ENCODE measurements around the gene TMSB15A. TPM values are rescaled to one million over a fixed set of nuclear protein-coding genes. Genes with fewer than 3 reads are reported as not detected.

Gene TMSB15A
- total and polyA plus RNA-seq, 2 donors (not counting 3 experiments of a cell fraction or from before 2014, with no cell fraction given): 6.7 to 17.2 TPM

- no peak overlapping the region for H3K27ac ChIP-seq (ENCODE audit: insufficient read depth, low read depth, low read length)
- no peaks in the 10 kb centered on the region for H4K20me1 ChIP-seq (replicated peaks; ENCODE audit: control insufficient read depth, extremely low read depth, insufficient read depth, low read length)
- no peaks in the 10 kb centered on the region for H3K79me2 ChIP-seq (ENCODE audit: control insufficient read depth, insufficient read depth, low read length)
- no peaks in the 10 kb centered on the region for H3K27me3 ChIP-seq (ENCODE audit: control insufficient read depth in 2 of 2, insufficient read depth in 2 of 2, low read length in 2 of 2)
- no peak overlapping the region for H3K4me3 ChIP-seq (replicated peaks in 1 of 3; ENCODE audit: insufficient read depth in 1 of 3, low read depth in 1 of 3, low read length in 3 of 3)
- TF ChIP-seq JUN (IDR thresholded peaks at IDR 0.05; ENCODE audit: borderline replicate concordance, insufficient read depth, insufficient read length, low read depth): no peak
- no peak for TF ChIP-seq MYC (IDR thresholded peaks at IDR 0.05; ENCODE audit: low read depth, low read length)
- TF ChIP-seq FOS (IDR thresholded peaks at IDR 0.05; ENCODE audit: borderline replicate concordance, insufficient read depth, low read length): no peak
- TF ChIP-seq MAX (IDR thresholded peaks at IDR 0.05; ENCODE audit: insufficient read depth, insufficient read length): no peak
- TF ChIP-seq EZH2 (IDR thresholded peaks at IDR 0.05; ENCODE audit: borderline replicate concordance, low read depth, low read length, severe bottlenecking): no peak
- no peak for TF ChIP-seq POLR2A (IDR thresholded peaks at IDR 0.05; ENCODE audit: low read depth, low read length)
- no peak for TF ChIP-seq POLR2AphosphoS5 (IDR thresholded peaks at IDR 0.05; ENCODE audit: insufficient read depth, low read depth, low read length)
- TF ChIP-seq GATA2 (IDR thresholded peaks at IDR 0.05; ENCODE audit: insufficient read depth, insufficient read length, low read depth, low read length): no peak
- no peak for TF ChIP-seq CTCF (IDR thresholded peaks at IDR 0.05; ENCODE audit: extremely low read depth in 1 of 2, insufficient read depth in 1 of 2, low read depth in 1 of 2, low read length in 2 of 2)
- BruUV-seq (replicated peaks): no TSS peak
- no peak overlapping the region for H3K4me2 ChIP-seq (ENCODE audit: insufficient read depth, low read length)
- dilution Hi-C loops (cut with MboI; ENCODE audit: extremely low pct_ligation_motif_present, low sequenced_read_pairs): no loop called here
- no peak overlapping the region for H3K9ac ChIP-seq (replicated peaks; ENCODE audit: extremely low read depth, insufficient read depth, low read length)
- H2AFZ ChIP-seq (ENCODE audit: low read depth, low read length): no peak overlapping the region
- intact Hi-C loops (cut with micrococcal nuclease): no loop called here
- H3K9me1 ChIP-seq (replicated peaks; ENCODE audit: control insufficient read depth, extremely low read depth, insufficient read depth, low read length): no peaks in the 10 kb centered on the region
- H3K9me3 ChIP-seq (replicated peaks; ENCODE audit: control insufficient read depth, insufficient read depth, low read length): no peaks in the 10 kb centered on the region
- no peak for FAIRE-seq
- POLR2A ChIA-PET: no interaction called here
- DNase-seq (ENCODE audit: low read depth, low spot score): no peak
- no peaks in the 10 kb centered on the region for H3K36me3 ChIP-seq (ENCODE audit: control insufficient read depth in 2 of 2, extremely low read depth in 1 of 2, insufficient read depth in 2 of 2, low read length in 2 of 2)
- CTCF ChIA-PET: no interaction called here
- H3K4me1 ChIP-seq (ENCODE audit: control insufficient read depth, extremely low read depth, insufficient read depth, low read length): no peaks in the 10 kb centered on the region
These were observed 44.0 kb upstream of the TMSB15A start for GRCh38 chrX:102560423-102561068.

Measured in endothelial cell of umbilical vein (primary cell).